Measurements from ENCODE around the gene BRPF1.

The BRPF1 gene

DNA sequence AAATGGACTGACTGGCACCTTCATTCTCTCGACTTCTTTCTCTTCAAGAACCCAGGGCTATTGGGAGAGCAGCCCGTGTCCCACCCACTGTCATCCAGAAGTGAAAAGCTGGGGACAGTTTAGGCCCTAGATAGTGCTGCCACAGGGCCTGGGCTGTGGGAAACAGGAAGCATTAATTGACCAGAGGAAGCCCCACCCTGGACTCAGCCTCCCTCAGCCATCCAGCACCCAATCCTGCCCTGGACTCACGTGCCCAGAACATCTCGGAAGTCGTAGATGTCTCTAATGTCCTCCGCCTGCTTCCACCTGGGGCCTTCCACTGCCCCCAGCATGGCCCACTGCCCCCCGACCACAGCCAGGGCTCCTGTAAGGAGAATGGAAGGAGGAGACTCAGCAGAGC, 35.9 kb downstream of the BRPF1 start:
- no peak overlapping the region for H3K9ac ChIP-seq (ENCODE audit: low read length)
- H4K20me1 ChIP-seq (ENCODE audit: insufficient read depth, low read length) = no peaks in the 10 kb centered on the region
- H3K4me3 ChIP-seq (ENCODE audit: low read length) = no peak overlapping the region
- H3K4me2 ChIP-seq (ENCODE audit: low read depth, low read length) = no peak overlapping the region
- TF ChIP-seq EZH2phosphoT487 (IDR thresholded peaks at IDR 0.05; ENCODE audit: low read length) (no peak), EZH2 (optimal IDR thresholded peaks at IDR 0.05; ENCODE audit: low read depth, low read length) (no peak)
- TF ChIP-seq, protein P1, sequence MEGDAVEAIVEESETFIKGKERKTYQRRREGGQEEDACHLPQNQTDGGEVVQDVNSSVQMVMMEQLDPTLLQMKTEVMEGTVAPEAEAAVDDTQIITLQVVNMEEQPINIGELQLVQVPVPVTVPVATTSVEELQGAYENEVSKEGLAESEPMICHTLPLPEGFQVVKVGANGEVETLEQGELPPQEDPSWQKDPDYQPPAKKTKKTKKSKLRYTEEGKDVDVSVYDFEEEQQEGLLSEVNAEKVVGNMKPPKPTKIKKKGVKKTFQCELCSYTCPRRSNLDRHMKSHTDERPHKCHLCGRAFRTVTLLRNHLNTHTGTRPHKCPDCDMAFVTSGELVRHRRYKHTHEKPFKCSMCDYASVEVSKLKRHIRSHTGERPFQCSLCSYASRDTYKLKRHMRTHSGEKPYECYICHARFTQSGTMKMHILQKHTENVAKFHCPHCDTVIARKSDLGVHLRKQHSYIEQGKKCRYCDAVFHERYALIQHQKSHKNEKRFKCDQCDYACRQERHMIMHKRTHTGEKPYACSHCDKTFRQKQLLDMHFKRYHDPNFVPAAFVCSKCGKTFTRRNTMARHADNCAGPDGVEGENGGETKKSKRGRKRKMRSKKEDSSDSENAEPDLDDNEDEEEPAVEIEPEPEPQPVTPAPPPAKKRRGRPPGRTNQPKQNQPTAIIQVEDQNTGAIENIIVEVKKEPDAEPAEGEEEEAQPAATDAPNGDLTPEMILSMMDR (IDR thresholded peaks at IDR 0.05; ENCODE audit: low read length) = no peak
- H3K79me2 ChIP-seq (ENCODE audit: low read length) = no peaks in the 10 kb centered on the region
- DNase-seq = no peak
- no peaks in the 10 kb centered on the region for H3K9me3 ChIP-seq (replicated peaks; ENCODE audit: insufficient read depth, low read length)
- H2AFZ ChIP-seq (ENCODE audit: low read length) = no peak overlapping the region
- H3K27me3 ChIP-seq (replicated peaks; ENCODE audit: insufficient read depth, low read length) = no peaks in the 10 kb centered on the region
- H3K27ac ChIP-seq (ENCODE audit: low read length) = no peak overlapping the region
- H3K36me3 ChIP-seq (replicated peaks; ENCODE audit: insufficient read depth, low read length) = no peaks in the 10 kb centered on the region
- no peaks in the 10 kb centered on the region; the same call in 1 of the 2 replicates for H3F3A ChIP-seq (ENCODE audit: insufficient read depth, low read length)
- H3K9me2 ChIP-seq (replicated peaks; ENCODE audit: insufficient read depth, low read length) = no peaks in the 10 kb centered on the region
- H3K4me1 ChIP-seq (ENCODE audit: low read length) = 0 out of 2 replicates have a peak, but pooled peaks cover 5% of the 10 kb centered on the region

DNA sequence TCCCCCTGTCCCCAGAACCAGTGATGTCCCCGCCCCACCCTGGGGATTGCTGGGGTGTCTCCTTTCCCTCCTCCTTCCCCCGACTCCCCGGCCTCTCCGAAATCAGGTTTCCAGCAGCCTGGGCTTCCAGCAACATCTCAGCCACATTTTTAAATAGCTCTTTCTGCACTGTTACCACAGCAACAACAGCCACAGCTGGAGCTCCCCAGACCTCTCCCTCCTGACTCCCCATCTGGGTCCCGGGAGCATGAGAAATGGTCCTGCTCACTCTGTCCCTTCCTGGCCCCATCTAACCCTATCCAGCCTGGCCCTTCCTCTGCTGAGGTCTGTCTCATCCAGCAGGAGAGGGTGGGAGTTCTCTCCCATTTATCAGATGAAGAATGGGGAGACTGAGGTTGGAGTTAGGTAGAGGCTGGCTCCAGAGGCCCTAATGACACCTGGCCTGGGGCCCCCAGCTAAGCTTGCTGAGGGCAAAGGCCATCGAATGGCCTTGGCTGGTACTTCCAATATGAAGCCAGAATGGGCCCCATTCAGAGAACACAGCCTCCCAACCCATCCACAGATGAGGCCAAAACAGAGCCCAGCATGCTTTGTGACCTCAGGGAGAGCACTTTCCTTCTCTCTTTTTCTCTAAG, 36.7 kb downstream of the BRPF1 start:
- no peak overlapping the region for H3K4me2 ChIP-seq (ENCODE audit: low read depth, low read length)
- no peak overlapping the region for H2AFZ ChIP-seq (ENCODE audit: low read length)
- H3K36me3 ChIP-seq (replicated peaks; ENCODE audit: insufficient read depth, low read length) = no peaks in the 10 kb centered on the region
- H3F3A ChIP-seq (ENCODE audit: insufficient read depth, low read length) = no peaks in the 10 kb centered on the region; the same call in 1 of the 2 replicates
- H3K9me2 ChIP-seq (replicated peaks; ENCODE audit: insufficient read depth, low read length) = no peaks in the 10 kb centered on the region
- no peaks in the 10 kb centered on the region for H3K27me3 ChIP-seq (replicated peaks; ENCODE audit: insufficient read depth, low read length)
- no peak overlapping the region for H3K9ac ChIP-seq (ENCODE audit: low read length)
- no peaks in the 10 kb centered on the region for H4K20me1 ChIP-seq (ENCODE audit: insufficient read depth, low read length)
- no peaks in the 10 kb centered on the region for H3K79me2 ChIP-seq (ENCODE audit: low read length)
- H3K4me1 ChIP-seq (ENCODE audit: low read length) = 0 out of 2 replicates have a peak, but pooled peaks cover 5% of the 10 kb centered on the region
- H3K9me3 ChIP-seq (replicated peaks; ENCODE audit: insufficient read depth, low read length) = no peaks in the 10 kb centered on the region
- DNase-seq = no peak
- no peak overlapping the region for H3K27ac ChIP-seq (ENCODE audit: low read length)
- no peak overlapping the region for H3K4me3 ChIP-seq (ENCODE audit: low read length)
- TF ChIP-seq EZH2 (optimal IDR thresholded peaks at IDR 0.05; ENCODE audit: low read depth, low read length) (no peak), EZH2phosphoT487 (IDR thresholded peaks at IDR 0.05; ENCODE audit: low read length) (no peak)
- TF ChIP-seq, protein P1 (IDR thresholded peaks at IDR 0.05; ENCODE audit: low read length) = no peak

DNA sequence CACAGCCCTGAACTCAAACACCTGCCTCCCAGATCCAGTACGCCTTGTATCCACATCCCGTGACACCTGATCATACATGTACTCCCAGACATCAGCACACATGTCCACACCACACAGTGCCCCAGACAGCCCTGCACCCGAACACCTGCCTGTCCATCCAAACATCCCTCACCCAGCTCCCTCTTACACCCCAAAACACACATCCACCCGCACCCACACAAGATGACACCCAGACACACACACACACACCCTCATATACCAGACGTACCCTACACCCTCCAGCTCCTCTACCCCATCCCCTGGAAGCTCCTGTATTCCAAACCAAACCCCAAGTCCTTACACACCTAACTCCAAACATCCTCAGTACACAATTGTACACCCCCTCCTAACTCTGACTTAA, 37.5 kb downstream of the BRPF1 start:
- peak overlapping the region; percentile 68 for H2AFZ ChIP-seq (ENCODE audit: low read length)
- H3K9me3 ChIP-seq (replicated peaks; ENCODE audit: insufficient read depth, low read length) = no peaks in the 10 kb centered on the region
- H3K27ac ChIP-seq (ENCODE audit: low read length) = no peak overlapping the region
- no peaks in the 10 kb centered on the region for H3K79me2 ChIP-seq (ENCODE audit: low read length)
- TF ChIP-seq EZH2 (optimal IDR thresholded peaks at IDR 0.05; ENCODE audit: low read depth, low read length) (no peak), EZH2phosphoT487 (IDR thresholded peaks at IDR 0.05; ENCODE audit: low read length) (no peak)
- TF ChIP-seq, protein P1 (IDR thresholded peaks at IDR 0.05; ENCODE audit: low read length) = no peak
- peak overlapping the region; percentile 75 for H3K4me3 ChIP-seq (ENCODE audit: low read length)
- H3K9me2 ChIP-seq (replicated peaks; ENCODE audit: insufficient read depth, low read length) = no peaks in the 10 kb centered on the region
- H3K36me3 ChIP-seq (replicated peaks; ENCODE audit: insufficient read depth, low read length) = no peaks in the 10 kb centered on the region
- 0 out of 2 replicates have a peak, but pooled peaks cover 5% of the 10 kb centered on the region for H3K4me1 ChIP-seq (ENCODE audit: low read length)
- H3K4me2 ChIP-seq (ENCODE audit: low read depth, low read length) = peak overlapping the region; percentile 80; the same call in 1 of the 2 replicates
- DNase-seq = no peak
- H3K27me3 ChIP-seq (replicated peaks; ENCODE audit: insufficient read depth, low read length) = no peaks in the 10 kb centered on the region
- H4K20me1 ChIP-seq (ENCODE audit: insufficient read depth, low read length) = no peaks in the 10 kb centered on the region
- H3F3A ChIP-seq (ENCODE audit: insufficient read depth, low read length) = no peaks in the 10 kb centered on the region; the same call in 1 of the 2 replicates
- peak overlapping the region; percentile 66; the same call in 1 of the 2 replicates for H3K9ac ChIP-seq (ENCODE audit: low read length)
